GM19395 (cell line): ENCODE results near the gene SORBS1.

Source experiments
- ATAC-seq: cut with Tn5 transposase; IDR thresholded peaks from one replicate; pipeline ENCODE4 v1.9.1; 2021; ENCODE audit warnings: mild to moderate bottlenecking, moderate library complexity; ENCODE audit not compliant: unreplicated experiment

The SORBS1 gene

GRCh38 chr10:95303950-95304349 lies 257.2 kb downstream of the SORBS1 start:
- ATAC-seq: no peak

GRCh38 chr10:95303535-95303934 lies 257.6 kb downstream of the SORBS1 start:
- ATAC-seq: no peak

DNA sequence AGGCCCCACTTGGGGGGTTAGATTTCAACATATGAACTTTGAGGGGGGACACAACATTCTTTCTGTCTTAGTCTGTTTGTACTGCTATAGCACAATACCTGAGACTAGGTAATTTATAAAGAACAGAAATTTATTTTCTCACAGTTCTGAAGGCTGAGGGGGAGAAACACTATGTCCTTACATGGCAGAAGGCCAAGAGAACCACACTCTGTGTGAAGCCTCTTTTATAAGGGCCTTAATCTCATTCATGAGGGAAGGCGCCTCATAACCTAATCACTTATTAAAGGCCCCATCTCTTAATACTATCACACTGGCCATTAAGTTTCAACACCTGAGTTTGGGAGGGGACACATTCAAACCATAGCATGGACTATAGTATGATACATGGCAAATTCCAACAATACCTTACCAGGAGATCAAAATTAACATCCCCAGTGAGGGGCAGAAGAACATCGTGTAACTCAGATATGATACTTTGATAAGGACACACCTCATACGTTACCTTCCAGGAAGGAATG lies 261.1 kb downstream of the SORBS1 start:
- no peak for ATAC-seq

DNA sequence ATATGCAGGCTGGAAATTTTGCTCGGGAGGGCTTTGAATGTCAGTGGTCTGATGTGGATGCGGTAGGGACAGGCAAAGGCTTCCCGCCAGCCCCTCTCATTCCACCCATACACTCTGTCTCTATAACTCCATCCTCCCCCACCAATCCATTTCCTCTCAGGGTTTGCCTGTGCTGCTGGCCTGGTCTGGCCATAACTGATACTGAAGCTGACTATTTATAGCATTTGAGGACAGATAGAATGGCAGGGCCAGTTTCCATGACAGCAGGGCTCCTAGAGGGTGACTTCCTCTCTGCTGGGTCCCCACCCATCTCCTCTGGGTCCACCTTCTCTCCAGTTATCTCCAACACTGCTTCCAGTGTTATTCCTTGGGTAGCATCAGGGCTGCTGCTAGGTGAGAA lies 263.8 kb downstream of the SORBS1 start:
- peak; percentile 51 for ATAC-seq

DNA sequence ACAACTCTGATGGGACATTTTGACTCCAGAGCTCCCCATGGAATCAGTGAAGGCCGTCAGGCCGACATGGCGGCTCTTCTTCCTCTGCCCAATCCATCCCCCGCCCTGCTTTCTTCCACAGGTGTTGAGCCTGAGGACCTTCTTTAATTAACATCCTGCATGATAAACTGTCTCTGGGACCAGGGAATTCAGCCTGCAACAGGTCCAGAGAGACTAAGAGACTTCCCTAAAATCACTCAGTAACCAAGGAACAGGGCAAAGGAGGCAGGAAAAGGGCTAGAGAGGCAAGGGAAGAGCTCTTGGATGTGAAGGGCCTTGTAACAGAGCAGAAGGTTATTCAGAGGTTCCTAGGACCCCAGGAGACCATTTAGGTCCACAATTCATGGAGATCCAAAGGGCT lies 264.4 kb downstream of the SORBS1 start:
- no peak for ATAC-seq

DNA sequence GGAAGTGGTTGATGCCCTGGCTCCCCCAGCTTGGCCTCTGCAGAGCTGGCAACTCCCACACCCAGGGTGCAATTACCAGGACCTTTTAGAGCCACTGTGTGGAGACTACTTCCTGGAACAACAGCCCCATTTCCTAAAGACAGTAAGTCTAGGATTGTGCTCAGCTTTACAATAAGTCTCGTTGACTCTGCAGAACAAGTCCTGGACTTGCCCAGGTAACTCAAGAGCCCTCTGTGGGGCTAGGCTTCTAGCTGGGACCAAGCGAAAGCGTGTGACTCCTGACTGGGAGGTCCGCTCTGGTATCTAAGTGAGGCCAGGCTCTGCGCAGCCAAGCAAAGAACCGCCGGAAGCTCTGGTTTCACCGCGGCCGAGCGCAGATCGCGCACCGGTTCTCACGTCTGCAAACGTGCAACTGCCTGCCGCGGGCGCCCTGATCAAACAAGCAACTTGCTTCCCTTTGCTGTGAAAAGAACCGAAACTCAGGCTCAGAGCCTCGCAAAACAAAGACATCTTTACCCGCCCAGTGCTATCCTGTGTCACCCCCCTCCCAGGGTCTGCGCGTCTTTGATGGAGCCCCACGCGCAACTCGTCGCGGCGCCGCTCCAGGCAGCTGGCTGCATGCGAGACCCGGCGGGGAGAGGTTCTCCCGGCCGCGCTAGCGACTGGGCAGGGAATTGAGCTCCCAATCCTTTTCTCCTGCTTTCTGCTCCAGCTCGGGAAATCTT lies 266.0 kb downstream of the SORBS1 start:
- peak; percentile 76 for ATAC-seq

DNA sequence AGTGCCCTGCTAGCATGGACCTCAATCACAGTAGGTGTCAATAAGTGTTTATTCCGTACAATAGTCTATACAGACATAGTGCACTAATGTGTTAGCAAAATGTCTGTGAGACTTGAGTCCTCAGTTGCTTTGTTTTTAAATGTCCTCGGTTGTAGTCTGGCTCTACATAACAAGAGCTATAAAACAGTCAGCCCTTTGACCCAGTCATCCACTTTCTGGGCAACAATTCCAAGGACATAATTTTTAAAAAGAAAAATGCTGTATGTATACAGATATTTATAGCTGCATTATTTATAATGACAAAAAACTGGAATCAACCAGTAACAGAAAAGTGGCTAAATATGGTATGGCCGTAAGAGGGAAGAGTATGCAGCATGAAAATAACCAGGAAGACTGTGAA lies 267.5 kb downstream of the SORBS1 start:
- ATAC-seq: no peak

- no peak for ATAC-seq
Measured at GRCh38 chr10:95291365-95292039, 269.7 kb downstream of the SORBS1 start.

GRCh38 chr10:95290461-95291364 lies 270.5 kb downstream of the SORBS1 start, which contains the start of gene PDLIM1:
Gene PDLIM1 (minus strand): TSS chr10:95291003. CDS start chr10:95290915, 88 bp downstream.
- ATAC-seq: peak; percentile 34

DNA sequence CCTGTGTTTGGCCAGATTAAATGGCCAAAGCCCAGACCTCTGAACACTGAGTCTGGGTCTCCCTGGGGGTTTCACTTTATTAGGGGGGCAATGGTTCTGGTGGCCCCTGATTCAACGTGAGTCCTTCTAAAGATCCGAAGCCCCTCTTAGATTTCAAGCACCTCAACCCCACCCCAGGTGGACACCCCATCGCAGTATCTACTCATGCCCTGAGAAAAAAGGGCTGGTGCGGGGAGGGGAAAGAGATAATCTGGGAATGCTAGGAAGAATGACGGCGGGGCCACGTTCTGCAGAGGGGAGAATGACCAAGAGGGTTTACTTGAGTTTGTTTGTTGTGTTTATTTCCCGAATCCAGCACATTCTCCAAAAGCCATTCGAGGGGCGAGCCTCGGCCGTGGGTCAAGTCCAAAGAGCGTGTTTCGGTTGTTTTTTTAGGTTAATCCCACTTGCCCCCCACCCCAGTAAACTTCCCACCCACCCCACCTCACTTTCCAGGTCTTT lies 271.2 kb downstream of the SORBS1 start:
- no peak for ATAC-seq

- no peak for ATAC-seq
Measured at GRCh38 chr10:95289003-95289920, 271.9 kb downstream of the SORBS1 start.

- no peak for ATAC-seq
Measured at GRCh38 chr10:95288303-95288702, 272.9 kb downstream of the SORBS1 start.

DNA sequence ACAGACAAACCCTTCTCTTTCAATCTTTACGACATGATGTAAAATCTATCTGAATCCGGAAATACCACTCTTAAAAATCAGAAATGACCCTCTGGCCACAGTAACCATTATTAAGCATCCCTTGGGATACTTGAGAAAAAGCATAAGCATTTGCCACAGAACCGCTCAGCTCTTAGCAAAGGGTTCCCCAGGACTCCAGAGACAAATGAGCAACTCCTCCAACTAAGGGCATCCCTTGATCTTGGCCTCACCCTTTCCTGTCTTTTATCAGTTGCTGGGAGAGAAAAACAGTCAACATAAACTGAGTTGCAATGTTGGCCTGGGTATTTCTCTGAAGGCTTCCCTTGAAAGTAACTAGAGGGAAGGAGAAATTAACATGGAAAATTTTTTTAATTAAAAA lies 273.9 kb downstream of the SORBS1 start:
- no peak for ATAC-seq

DNA sequence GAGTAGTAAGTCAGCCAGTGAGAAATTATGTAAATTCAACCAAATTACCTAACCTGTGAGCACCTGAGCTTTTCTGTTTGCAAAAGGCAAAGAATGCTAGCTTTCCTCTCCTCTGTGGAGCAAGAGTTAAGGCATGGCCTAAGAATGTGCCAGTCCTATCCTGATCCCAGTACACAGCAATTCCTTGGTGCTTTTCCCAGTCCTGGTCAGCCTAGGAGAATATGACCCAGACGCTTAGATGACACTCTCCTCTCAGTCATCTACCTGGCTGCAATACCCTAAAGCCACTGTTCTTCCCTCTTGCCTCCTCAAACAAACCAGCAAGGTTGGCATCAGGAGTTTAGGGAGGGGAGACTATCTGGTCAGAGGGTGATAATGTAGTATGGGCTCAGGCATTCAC lies 274.5 kb downstream of the SORBS1 start:
- no peak for ATAC-seq

DNA sequence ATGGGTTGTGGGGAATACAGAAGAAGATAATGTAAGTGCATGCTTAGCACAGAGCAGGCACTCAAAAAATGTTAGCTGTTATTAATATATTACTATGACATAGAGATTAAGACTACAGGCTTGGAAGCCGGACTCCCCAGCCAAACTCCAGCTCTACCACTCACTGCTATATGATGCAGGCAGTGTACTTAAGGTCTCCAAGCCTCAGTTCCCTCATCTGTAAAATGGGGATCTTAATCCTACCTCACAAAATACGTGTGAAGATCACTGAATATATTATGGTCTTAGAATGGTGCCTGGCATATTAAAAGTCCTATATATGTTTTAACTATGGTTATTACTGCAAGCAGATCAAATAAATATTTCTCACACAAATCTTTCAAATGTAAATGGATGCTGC lies 275.6 kb downstream of the SORBS1 start:
- ATAC-seq: no peak

DNA sequence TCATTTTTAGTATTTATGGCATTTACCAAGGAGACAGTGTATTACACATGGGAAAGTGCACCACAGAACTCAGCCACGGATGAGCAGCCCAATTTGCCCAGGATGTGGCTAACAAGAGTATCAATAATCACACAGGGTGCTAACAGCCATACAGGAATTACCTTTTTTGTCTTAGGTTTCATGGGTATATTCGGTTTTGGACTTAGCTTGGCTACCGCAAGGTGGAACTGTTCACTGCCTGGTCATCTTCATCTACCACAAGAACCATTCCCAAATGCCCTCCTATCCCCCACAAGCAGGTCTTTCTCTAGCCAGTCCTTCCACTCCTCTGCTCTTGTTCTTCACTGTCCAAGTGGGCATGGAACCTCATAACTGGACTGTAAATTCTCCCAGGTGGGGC lies 276.4 kb downstream of the SORBS1 start:
- no peak for ATAC-seq

- no peak for ATAC-seq
Measured at GRCh38 chr10:95282107-95282506, 279.1 kb downstream of the SORBS1 start.

DNA sequence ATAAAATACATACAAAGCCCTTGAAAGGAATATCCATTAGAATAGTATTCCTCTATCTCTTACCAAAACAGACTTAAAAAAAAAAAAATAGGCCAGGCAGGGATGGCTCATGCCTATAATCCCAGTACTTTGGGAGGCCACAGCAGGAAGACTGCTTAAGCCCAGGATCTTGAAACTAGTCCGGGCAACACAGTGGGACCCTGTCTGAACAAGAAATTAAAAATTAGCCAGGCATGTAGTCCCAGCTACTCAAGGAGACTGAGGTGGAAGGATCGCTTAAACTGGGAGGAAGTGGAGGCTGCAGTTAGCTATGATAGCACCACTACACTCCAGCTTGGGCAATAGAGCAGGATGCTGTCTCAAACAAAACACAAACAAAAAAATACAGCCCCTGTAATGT lies 280.0 kb downstream of the SORBS1 start:
- ATAC-seq: no peak

GRCh38 chr10:95280637-95281036 lies 280.5 kb downstream of the SORBS1 start:
- no peak for ATAC-seq
